NCI-H2081 (cell line): Measurements from ENCODE around the gene ZNRF4.
A peak's percentile ranks its signal among the peaks of the same experiment; 100 is the strongest.
"Not testable (repeated sequence)": the region's sequence is repeated elsewhere in the genome, so short reads cannot be mapped to it uniquely, and the experiment has no call there.

Experiments used
- DNase-seq, 2 experiments: peaks; one replicate each; lab custom pipeline; 2025; lab: John Stamatoyannopoulos, UW

ZNRF4 gene, protein sequence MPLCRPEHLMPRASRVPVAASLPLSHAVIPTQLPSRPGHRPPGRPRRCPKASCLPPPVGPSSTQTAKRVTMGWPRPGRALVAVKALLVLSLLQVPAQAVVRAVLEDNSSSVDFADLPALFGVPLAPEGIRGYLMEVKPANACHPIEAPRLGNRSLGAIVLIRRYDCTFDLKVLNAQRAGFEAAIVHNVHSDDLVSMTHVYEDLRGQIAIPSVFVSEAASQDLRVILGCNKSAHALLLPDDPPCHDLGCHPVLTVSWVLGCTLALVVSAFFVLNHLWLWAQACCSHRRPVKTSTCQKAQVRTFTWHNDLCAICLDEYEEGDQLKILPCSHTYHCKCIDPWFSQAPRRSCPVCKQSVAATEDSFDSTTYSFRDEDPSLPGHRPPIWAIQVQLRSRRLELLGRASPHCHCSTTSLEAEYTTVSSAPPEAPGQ

DNA sequence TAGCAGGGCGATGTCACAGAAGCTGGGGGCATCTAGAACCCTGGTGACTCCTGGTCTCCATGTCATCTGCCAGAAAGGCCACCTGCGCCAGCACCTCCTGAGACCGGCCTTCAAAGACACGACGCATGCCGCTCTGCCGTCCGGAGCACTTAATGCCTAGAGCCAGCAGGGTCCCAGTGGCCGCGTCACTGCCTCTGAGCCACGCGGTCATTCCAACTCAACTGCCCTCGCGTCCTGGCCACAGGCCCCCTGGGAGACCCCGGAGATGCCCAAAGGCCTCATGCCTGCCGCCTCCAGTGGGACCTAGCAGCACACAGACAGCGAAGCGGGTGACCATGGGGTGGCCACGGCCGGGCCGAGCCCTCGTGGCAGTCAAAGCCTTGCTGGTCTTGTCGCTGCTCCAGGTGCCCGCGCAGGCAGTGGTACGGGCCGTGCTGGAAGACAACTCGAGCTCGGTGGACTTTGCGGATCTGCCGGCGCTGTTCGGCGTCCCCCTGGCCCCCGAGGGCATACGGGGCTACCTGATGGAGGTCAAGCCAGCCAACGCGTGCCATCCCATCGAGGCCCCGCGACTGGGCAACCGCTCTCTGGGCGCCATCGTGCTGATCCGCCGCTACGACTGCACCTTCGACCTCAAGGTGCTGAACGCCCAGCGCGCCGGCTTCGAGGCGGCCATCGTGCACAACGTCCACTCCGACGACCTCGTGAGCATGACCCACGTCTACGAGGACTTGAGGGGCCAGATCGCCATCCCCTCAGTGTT lies at the start of gene ZNRF4:
ZNRF4 (plus strand) TSS at position 51 of the 763 bp plus-strand sequence; CDS start at position 126, 75 bp downstream.
- DNase-seq = no peak

DNA sequence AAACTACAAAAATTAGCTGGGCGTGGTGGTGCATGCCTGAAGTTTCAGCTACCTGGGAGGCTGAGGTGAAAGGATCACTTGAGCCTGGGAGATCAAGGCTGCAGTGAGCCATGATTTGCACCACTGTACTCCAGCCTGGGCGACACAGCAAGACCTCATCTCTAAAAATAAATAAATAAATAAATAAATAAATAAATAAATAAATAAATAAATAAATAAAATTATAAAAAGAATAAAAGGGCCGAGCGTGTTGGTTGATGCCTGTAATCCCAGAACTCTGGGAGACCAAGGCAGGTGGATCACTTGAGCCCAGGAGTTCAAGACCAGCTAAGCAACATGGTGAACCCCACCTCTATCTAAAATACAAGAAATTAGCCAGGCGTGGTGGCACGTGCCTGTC lies 49.0 kb upstream of the ZNRF4 start:
- not testable (repeated sequence) for DNase-seq

DNA sequence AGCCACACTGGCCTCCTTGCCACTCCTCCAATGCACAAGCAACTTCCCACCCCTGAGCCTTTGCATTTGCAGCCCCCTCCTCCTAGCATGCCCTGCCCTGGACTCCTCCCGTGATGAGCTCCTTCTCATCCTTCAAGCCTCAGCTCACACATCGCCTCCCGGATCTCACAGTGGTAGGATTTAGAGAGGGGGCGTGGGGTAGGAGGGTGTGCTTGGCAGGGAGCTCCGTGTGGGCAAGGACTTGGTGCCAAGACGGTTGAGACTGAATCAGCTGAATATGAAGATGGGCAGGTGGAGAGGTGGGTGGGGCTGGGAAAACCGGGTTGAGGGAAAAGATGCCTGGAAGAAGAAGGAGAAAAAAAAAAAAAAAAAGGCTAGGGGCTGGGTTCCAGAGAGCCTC lies 48.4 kb upstream of the ZNRF4 start:
- DNase-seq = no peak

DNA sequence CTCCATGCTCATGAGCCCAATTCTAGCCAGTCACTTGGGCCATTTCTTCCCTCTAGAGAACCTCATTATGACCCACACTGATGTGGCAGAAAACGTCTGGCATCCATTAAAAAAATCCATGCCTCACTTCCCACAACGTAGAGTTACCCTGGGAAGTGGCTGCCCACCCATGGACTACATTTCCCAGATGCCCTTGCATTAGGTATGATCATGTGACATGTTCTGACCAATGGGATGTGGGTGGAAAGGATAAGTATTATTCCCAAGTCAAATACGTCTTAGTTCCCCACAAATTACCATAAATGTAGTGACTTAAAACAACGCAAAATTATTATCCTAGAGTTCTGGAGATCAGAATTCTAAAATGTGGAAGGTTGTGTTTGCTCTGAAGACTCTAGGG lies 47.9 kb upstream of the ZNRF4 start:
- DNase-seq = no peak

DNA sequence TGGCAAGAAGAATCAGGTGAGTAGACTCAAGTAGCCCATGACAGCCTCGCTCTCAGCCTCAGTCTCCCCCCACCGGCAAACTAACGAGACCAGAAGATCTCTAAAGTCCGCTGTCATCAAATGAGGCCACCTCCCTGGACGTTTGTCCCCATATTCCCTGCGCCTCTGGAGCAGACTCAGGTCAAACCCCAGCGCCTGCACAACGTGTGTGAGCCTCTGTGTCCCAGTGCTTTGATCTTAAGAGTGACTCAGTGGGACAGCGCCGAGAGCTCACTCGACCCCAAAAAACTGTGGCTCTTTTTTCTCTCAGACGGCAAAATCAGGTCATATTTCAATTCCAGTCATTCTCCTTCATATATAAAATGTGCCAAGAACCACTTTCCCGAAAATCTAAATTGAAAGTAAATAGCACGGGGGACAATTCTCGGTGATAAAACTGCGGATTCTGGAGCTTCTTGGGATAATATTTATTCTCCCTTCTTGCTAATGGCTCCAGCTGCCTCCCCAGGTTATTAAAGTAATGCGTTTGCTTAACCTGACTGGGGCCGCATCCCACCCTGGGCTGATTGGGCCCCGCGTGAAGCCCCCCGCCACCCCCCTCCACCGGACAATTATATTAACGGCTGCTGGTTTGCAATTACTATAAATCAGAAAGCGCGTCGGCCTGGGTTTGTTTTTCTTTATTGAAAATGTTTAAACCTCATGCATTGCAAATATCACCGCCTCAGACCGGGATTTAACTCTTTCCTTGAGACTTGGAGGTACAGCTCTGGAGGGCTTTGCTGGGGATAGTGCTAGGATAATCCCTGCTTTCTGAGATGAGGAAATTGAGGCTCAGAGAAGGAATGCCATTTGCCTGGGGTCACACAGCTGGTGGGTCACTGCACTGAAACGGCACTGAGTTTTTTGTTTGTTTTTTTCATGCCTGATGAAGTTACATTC lies 37.5 kb upstream of the ZNRF4 start:
- DNase-seq = peak in 1 of 2 experiments; percentile 28

DNA sequence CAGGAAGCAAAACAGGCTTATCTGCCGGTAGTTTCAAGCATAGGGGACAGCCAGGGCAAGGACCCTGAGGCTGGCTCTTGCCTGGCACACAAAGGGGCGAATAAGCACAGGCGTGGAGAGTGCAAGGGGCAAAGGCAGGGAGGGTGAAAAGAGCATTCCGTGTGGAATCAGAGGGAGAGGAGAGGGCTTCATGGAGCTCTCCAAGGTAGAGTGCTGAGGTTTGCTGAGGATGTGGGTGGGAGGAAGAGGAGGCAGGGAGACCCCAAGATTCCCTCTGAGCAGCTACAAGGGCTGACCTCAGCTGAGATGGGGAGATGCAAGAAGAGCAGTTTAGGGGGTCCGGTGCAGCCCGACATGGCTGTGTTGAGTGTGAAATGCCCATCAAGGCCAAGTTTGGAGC lies 36.5 kb upstream of the ZNRF4 start:
- no peak for DNase-seq

DNA sequence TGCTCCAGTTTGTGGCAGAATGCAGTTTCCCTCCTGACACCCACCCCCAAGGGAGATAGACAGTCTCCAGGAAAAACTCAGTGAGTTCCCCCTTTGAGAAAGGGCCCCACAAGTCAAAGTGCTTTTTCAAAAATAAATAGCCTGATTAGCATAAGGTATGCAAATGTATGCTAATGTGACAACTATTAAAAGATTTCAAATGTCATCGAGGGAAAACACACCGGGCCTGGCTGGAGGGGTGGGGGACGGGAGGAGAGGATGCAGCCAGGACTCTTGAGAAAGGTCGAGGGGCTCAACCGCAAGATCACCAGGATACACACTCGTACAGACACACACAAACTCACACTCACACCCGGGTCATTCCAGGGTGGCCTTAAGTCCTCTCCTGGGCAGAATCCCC lies 34.3 kb upstream of the ZNRF4 start:
- no peak for DNase-seq

DNA sequence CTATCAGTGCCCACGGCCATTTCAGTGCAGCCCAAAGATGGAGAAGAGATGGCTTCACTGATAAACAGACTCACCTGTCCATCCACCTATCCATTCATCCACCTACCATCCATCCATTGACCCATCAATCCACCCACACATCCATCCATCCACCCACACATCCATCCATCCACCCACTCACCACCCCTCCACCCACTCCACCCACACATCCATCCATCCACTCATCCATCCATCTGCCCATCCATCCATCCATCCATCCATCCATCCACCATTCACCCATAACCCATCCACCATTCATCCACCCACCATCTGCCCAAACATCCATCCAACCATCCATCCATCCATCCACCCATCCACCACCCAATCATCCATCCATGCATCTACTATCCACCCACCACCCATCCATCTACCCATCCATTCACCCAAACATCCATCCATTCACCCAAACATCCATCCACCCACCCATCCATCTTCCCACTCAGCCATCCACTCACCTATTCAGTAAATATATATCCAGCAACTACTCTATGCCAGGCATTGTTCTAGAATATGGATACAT lies 31.6 kb upstream of the ZNRF4 start:
- no peak for DNase-seq

DNA sequence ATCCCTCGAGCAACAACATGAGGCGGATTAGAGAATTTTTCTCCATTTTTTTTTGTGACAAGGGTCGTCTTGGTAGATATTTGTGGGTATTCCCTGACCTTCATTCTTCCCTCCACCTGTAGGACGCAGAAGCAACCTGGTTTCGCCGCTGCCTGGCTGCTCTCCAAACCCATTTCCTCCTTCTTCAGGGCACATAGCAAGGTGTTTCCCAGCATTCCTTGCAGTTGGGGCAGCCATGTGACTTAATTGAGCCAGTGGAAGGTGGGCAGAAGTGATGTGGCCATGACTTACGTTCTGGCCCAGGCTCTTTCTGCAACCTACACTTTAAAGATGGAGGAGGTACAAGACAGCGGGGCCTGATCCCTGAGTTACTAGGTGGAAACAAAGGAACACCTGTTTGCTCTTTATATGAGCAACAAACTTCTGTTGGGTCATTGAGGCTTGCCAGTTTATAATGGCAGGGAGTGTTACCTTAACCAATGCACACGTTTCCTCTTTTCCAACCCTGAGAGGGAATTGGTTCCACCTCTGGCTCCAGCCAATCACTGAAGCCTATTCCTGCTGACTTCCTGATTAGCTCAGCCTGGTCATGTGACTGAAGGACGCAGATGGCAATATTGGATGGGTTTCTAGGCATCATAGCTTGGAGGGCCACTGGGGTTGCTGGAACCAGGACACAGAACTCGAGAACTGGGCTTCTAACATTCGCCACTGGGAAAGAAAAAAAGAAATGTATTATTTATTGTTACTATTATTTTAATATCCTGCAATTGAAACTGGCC lies 30.8 kb upstream of the ZNRF4 start:
- DNase-seq = no peak

DNA sequence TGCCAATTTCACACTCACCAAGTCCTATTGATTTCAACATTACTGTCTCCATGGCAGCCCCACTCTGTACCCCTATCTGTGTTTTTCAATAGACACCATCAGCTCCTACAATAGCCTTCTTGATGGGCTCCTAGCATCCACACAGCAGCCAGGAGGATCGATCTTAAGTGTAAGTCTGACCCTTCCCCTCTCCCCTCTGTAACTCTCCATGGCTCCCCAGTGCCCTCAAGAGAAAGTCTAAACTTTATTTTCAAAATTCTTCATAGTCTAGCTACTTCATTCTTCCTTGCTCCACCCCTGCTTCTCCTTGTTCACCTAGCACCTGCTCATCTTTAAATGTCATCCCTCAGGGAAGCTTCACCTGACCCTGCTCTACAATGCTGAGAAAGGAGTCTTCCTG lies 30.0 kb upstream of the ZNRF4 start:
- DNase-seq = no peak

DNA sequence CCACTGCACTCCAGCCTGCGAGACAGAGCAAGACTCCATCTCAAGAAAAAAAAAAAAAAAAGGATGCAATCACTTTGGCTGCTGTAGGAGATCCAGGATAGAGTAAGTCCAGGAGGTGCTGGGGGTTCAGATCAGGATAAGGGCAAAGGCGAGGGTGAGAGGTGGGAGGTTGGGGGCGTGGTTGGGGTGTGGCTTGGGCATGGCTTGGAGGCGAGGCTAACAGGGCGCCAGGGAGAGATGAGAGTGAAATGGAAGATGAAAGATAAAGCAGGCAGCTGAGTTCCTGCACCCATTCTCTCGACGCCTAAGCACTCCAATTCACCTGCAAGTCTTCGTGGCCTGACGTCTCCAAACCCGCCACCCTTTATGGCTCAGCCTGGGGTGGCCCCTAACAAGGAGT lies 25.0 kb upstream of the ZNRF4 start:
- no peak for DNase-seq

DNA sequence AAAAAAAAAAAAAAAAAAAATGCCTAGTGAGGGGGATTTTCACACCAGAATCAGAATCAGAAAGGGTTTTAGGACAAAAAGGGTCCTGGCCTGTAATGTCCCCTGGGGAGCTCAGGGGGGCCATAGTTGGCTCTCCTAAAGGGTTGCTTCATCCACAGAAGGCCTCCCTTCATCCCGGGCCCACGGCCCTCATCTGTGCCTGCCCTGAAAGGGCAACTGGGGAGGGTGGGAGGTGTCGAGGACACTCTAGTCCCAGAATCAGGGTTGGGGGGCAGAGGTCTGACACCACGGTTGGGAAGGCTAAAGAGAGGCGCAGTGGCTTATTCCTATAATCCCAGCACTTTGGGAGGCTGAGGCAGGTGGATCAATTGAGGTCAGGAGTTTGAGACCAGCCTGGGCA lies 22.5 kb upstream of the ZNRF4 start:
- DNase-seq = no peak

DNA sequence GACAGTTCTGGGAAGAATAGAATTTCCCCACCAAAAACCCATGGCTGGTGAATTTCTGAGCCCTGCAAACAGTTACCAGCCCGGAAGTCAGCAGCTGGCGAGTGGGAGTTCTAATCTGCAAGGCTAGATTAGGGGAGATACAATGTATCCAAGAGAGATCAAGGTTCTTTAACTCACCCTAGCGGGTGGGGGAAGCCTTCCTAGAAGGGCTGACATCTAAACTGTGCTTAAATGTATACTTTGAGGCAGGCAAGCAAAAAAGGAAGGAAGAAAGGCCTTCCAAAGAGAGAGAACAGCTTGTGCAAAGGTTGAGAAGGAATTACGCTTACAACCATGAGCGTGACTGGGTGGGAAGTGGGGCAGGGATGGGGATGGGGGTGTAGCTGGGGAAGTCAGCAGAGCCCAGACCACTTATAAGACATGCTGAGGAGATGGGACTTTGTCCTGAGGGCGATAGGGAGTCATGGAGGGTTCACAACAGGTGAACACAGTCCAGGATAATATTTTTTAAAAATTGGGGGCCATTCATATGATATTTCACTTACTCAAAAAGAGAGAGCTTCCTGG lies 20.8 kb upstream of the ZNRF4 start:
- no peak for DNase-seq

DNA sequence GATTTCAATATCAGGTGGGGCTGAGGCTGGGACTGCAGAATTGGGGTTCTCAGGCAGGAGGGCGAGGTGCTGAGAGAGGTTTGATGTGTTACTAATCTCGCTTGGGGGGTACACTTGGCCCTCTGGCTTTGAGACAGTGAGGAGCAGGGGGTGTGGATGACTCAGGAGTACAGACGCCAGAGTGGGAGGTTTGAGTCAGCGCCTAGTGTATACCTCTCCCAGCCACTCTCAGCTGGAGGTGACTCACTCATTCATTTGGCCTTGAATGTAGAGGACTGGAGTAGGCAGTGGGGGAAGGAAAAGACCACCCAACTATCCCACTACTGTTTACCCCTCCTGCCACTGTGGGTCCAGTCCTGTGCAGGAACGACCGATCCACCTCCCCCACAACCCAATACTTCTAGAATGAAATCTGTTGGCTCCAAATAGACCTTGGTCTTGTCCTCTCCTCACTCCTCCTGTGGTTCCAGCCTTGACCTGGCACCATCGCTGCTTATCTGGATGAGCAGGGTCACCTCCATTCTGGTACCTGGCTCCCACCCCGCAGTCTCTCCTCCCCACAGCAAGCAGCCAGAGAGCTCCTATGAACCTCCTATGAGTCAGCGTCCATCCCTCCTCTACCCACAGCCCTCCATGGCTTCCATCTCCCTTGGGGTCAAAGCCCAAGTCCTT lies 20.1 kb upstream of the ZNRF4 start:
- no peak for DNase-seq

DNA sequence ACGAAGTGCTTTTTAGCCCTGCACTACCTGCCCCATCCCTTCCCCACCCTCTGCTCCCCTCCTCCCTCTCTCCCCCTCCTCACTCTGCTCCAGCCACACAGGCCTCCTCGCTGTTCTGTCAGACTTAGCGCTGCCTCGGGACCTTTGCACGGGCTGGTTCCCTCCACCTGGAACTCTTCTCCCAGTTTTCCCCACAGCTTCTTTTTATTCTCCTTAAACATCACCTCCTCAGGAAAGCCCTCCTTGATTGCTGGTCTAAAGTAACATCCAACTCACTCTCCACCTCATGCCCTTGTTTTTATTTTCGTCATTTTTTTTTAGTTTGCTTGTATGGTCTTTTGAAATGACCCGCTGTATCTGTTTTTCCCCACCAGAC lies 19.6 kb upstream of the ZNRF4 start:
- DNase-seq = no peak

DNA sequence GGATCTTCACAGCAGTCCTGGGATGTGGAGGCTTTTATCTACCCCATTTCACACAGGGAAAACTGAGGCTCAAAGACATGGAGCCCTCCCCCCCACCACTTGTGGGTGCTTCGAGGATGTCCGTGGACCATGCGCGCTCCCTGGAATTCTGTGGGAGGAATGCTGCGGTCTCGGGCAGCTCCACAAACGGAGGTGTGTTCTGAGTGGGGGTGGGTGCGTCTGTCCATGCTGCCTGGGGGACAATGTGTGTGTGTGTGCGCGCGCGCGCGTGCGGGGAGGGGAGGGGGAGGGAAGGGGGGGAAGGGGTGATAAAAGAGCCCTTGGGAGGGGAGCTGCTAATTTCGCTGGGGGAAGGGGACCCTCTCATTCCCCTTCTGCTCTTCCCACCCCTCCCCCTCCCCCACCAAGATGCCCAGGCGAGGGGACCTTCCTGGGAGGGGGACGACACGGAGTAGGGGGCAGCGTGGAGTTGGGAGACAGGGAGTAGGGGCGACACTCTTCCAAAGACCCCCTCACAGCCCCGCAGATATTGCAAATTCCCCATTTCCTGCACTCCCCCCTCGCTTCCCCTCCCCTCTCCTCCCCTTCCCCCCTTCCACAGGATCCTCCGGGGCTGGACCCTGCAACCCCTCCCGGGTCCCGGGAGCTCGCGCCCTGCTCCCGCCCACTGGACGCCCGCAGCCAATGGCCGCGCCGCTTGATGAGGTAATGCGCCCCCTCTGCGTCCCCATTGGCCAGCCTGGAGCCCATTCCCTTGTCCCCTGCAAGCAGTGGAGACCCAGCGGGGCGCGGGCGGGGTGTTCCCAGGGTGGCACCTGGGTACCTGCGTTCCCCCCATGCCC lies 18.9 kb upstream of the ZNRF4 start:
- DNase-seq = peak; percentile 79 to 82

DNA sequence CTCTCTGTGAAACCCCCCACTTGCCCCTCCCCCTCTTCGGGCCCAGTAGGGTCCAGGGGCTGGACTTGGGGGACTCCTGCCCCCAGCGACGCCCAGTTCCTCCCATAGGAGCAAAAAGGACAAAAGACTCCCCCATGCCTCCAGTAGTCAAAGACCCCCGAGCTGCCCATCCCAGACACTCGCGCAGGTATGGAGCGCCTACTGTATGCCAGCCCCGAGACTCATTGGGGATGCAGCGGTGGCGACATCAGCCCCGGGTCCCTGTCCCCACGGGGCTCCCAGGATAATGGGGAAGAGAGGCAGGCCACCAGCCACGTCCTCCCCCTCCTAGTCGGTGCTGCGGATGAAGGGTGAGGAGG lies 18.3 kb upstream of the ZNRF4 start:
- DNase-seq = no peak

DNA sequence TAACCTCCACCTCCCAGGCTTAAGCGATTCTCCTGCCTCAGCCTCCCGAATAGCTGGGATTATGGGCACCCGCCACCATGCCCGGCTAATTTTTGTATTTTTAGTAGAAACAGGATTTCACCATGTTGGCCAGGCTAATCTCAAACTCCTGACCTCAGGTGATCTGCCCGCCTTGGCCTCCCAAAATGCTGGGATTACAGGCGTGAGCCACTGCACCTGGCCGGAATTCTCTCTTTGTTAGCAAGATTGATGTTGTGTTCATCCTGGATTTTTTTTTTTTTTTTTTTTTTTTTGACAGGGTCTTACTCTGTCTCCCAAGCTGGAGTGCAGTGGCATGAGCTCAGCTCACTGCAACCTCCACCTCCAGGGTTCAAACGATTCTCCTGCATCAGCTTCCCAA lies 16.5 kb upstream of the ZNRF4 start:
- not testable (repeated sequence) for DNase-seq

DNA sequence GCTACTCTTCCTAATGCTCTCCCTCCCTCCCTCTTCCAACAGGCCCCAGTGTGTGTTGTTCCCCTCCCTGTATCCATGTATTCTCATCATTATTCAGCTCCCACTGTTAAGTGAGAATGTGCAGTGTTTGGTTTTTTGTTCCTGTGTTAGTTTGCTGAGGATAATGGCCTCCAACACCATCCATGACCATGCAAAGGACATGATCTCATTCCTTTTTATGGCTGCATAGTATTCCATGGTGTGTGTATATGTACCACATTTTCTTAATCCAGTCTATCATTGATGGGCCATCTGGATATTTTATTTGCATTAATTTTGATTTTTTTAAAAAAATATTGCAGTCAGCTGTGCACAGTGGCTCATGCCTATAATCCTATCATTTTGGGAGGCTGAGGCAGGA lies 15.8 kb upstream of the ZNRF4 start:
- no peak for DNase-seq
